WTC11 (cell line): ENCODE results near the gene KIF3B.

Source experiments
- CDX4 ChIP-seq: fragments of 250-450 bp; sonication (Bioruptor Pico); IDR thresholded peaks from 2 replicates; pipeline ENCODE4 v1.9.0; 2021; ENCODE audit warnings: moderate library complexity, mild to moderate bottlenecking, inconsistent platforms, borderline replicate concordance
- CREM ChIP-seq: sonication (generic); formaldehyde crosslinking; IDR thresholded peaks from 2 replicates; pipeline ENCODE4 v1.8.1; 2022; ENCODE audit warnings: mild to moderate bottlenecking, missing genetic modification reagents, moderate library complexity
- CTCF ChIP-seq: fragments of 200-600 bp; IDR thresholded peaks from 2 replicates; pipeline ENCODE4 v1.8.0; 2022; ENCODE audit warnings: antibody characterized with exemption
- E2F4 ChIP-seq: sonication (generic); formaldehyde crosslinking; IDR thresholded peaks from 2 replicates; pipeline ENCODE4 v1.8.1; 2022; ENCODE audit warnings: low read depth, mild to moderate bottlenecking, moderate library complexity, missing genetic modification reagents, borderline replicate concordance
- ELF4 ChIP-seq: sonication (generic); formaldehyde crosslinking; IDR thresholded peaks from 2 replicates; pipeline ENCODE4 v1.8.1; 2022; ENCODE audit warnings: low read depth, mild to moderate bottlenecking, moderate library complexity, missing genetic modification reagents
- ESRRA ChIP-seq: sonication (generic); formaldehyde crosslinking; IDR thresholded peaks from 2 replicates; pipeline ENCODE4 v1.8.1; 2022; ENCODE audit warnings: mild to moderate bottlenecking, missing genetic modification reagents, borderline replicate concordance
- GRHL2 ChIP-seq: fragments of 250-450 bp; sonication (Bioruptor Pico); IDR thresholded peaks from 2 replicates; pipeline ENCODE4 v1.8.0; 2022; ENCODE audit warnings: mild to moderate bottlenecking, moderate library complexity; ENCODE audit not compliant: insufficient replicate concordance, severe bottlenecking
- SMAD3 ChIP-seq: sonication (generic); formaldehyde crosslinking; IDR thresholded peaks from 2 replicates; pipeline ENCODE4 v1.8.0; 2022; ENCODE audit warnings: missing genetic modification reagents, mild to moderate bottlenecking, borderline replicate concordance
- ZNF281 ChIP-seq: sonication (generic); formaldehyde crosslinking; IDR thresholded peaks from 2 replicates; pipeline ENCODE4 v1.8.0; 2023; ENCODE audit warnings: mild to moderate bottlenecking, missing genetic modification reagents

GRCh38 chr20:32314768-32315167 is 37.3 kb downstream of the KIF3B start:
- no peak for TF ChIP-seq CTCF
- no peak for TF ChIP-seq SMAD3 (CRISPR knock-in tag)
- TF ChIP-seq GRHL2 (CRISPR knock-in tag): no peak
- no peak for TF ChIP-seq E2F4 (CRISPR knock-in tag)
- TF ChIP-seq ZNF281: no peak
- no peak for TF ChIP-seq ELF4 (CRISPR knock-in tag)
- no peak for TF ChIP-seq CDX4 (CRISPR knock-in tag)
- TF ChIP-seq ESRRA (CRISPR knock-in tag): no peak
- TF ChIP-seq CREM (CRISPR knock-in tag): no peak
